ENCODE results near the gene SST. TPM values are rescaled to one million over a fixed set of nuclear protein-coding genes. Genes with fewer than 3 reads are reported as not detected.

The SST gene
- total and polyA plus RNA-seq, 2 of the 8 experiments (the other 6 are each of a cell fraction or from before 2014, with no cell fraction given), result 0.50 TPM; not detected in 1

GRCh38 chr3:187662848-187663409 lies 7.3 kb downstream of the SST start (continued):
- TF ChIP-seq CBX5 (IDR thresholded peaks at IDR 0.05; ENCODE audit: low read depth, low read length), result no peak
- TF ChIP-seq ZNF274 (IDR thresholded peaks at IDR 0.05; ENCODE audit: borderline replicate concordance, extremely low read depth, low read length), result no peak
- no peak for TF ChIP-seq NANOG (IDR thresholded peaks at IDR 0.05; ENCODE audit: insufficient read depth, low read depth, low read length, poor library complexity, severe bottlenecking)
- no peak for TF ChIP-seq BCL11A (IDR thresholded peaks at IDR 0.05; ENCODE audit: low read depth in 2 of 2, low read length in 2 of 2)
- no peak for TF ChIP-seq USF2 (IDR thresholded peaks at IDR 0.05; ENCODE audit: low read length)
- no peak for TF ChIP-seq KDM4A (IDR thresholded peaks at IDR 0.05; ENCODE audit: low read depth, low read length, severe bottlenecking)
- no peak for TF ChIP-seq RXRA (IDR thresholded peaks at IDR 0.05; ENCODE audit: insufficient read depth, low read depth, low read length)
- no peak for TF ChIP-seq TAF7 (optimal IDR thresholded peaks at IDR 0.05; ENCODE audit: borderline replicate concordance, low read depth, low read length)
- no peak for TF ChIP-seq TBP (IDR thresholded peaks at IDR 0.05; ENCODE audit: low read depth, low read length)
- no peak for TF ChIP-seq NRF1 (IDR thresholded peaks at IDR 0.05; ENCODE audit: low read depth, low read length)
